SKM-1 (cell line): ENCODE measurements around the gene RPL37A.

Experiments used
- DNase-seq: peaks from one replicate; lab custom pipeline; 2025; ENCODE audit not compliant: unreplicated experiment; lab: John Stamatoyannopoulos, UW

RPL37A gene

GRCh38 chr2:216498379-216499352 is at the start of gene RPL37A:
Gene RPL37A, plus strand, starts transcription at chr2:216498844. Its CDS starts 31 bp downstream, at chr2:216498875.
- DNase-seq: peak; percentile 95

GRCh38 chr2:216450346-216450745 is 48.3 kb upstream of the RPL37A start:
- no peak for DNase-seq

- DNase-seq: no peak
Observed at GRCh38 chr2:216450784-216451183, 47.9 kb upstream of the RPL37A start.

- DNase-seq: no peak
Observed at GRCh38 chr2:216453955-216454614, 44.6 kb upstream of the RPL37A start.

GRCh38 chr2:216463148-216463547 is 35.5 kb upstream of the RPL37A start:
- DNase-seq: no peak

- DNase-seq: no peak
Observed at GRCh38 chr2:216464104-216464720, 34.4 kb upstream of the RPL37A start.

GRCh38 chr2:216465579-216466195 is 33.0 kb upstream of the RPL37A start:
- DNase-seq: no peak

- no peak for DNase-seq
Observed at GRCh38 chr2:216467845-216468244, 30.8 kb upstream of the RPL37A start.

GRCh38 chr2:216469661-216470060 is 29.0 kb upstream of the RPL37A start:
- DNase-seq: no peak

- DNase-seq: no peak
Observed at GRCh38 chr2:216473187-216473586, 25.5 kb upstream of the RPL37A start.

GRCh38 chr2:216474925-216475670 is 23.5 kb upstream of the RPL37A start:
- peak; percentile 30 for DNase-seq

GRCh38 chr2:216475767-216476166 is 22.9 kb upstream of the RPL37A start:
- DNase-seq: no peak

- DNase-seq: no peak
Observed at GRCh38 chr2:216477283-216478035, 21.2 kb upstream of the RPL37A start.

- no peak for DNase-seq
Observed at GRCh38 chr2:216478151-216478550, 20.5 kb upstream of the RPL37A start.

GRCh38 chr2:216478791-216479190 is 19.9 kb upstream of the RPL37A start:
- no peak for DNase-seq

GRCh38 chr2:216480221-216480620 is 18.4 kb upstream of the RPL37A start:
- DNase-seq: no peak

GRCh38 chr2:216482640-216483039 is 16.0 kb upstream of the RPL37A start:
- DNase-seq: no peak

GRCh38 chr2:216485237-216485636 is 13.4 kb upstream of the RPL37A start:
- DNase-seq: no peak

- DNase-seq: peak; percentile 87
Observed at GRCh38 chr2:216485745-216486144, 12.9 kb upstream of the RPL37A start.

GRCh38 chr2:216486271-216486670 is 12.4 kb upstream of the RPL37A start:
- DNase-seq: no peak
